NCI-H146 treated with DMSO at 0.1 percent for 48 hours (cell line): Measurements from ENCODE around the gene FBLN7.

Experiments
- DNase-seq: peaks from one replicate; lab custom pipeline; 2025; ENCODE audit not compliant: unreplicated experiment; lab: John Stamatoyannopoulos, UW

The FBLN7 gene

DNA sequence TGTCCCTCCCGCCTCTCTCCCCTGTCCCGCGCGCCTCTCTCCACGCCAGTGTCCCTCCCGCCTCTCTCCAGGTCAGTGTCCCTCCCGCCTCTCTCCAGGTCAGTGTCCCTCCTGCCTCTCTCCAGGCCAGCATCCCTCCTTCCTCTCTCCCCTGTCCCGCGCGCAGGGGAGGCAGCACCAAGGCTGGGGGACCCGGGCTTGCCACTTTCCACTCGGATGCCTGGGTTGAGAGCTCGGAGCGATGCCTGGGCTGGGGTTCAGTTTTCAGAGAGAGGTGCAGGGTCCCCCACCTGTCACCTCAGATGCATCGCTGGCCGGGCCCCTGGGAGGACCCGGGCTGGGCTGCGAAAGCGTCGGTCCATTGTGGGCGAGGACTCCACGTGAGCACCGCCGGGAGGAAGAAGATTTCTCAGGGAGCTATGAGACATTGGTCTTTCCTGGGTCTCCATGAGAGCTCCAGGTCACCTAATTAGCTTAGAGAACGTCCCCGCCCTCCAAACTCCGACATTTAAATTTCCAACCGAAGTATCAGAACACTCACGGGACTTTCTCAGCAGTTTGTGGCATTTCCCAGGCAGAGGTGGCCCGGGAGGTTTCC, 2.1 kb downstream of the FBLN7 start:
- no peak for DNase-seq

DNA sequence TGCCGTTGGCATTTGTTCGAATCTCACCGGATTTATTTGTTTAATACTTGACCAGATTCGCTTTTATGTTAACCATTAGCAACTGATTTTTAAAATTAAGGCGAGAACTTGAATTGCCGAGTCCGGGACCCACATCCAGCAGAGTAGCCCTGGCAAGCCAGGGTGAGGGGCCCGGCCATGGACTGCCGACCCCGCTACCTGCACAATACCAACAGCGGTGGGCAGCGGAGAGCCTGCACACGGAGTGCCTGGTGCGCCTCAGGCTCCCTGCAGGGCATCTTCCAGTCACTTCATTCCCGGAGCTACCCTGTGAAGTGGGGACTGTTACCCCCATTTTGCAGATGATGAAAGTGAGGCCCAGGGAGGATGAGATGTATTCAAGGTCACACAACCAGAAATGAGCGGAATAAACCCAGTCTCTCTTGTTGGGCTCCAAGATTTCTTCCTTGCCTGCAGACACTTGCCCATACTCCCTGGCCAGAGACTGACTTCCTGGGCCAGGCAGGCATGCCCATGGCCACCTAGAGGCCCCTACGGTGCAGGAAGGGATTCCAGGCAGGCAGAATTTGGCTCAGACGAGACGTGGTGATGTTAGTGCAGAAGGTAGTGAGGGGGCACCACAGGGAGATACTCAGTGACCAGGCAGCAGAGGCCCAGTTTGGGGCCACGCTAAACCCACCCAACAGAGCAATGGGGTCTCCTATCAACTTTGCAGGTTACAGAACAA, 2.9 kb downstream of the FBLN7 start:
- DNase-seq, result no peak

DNA sequence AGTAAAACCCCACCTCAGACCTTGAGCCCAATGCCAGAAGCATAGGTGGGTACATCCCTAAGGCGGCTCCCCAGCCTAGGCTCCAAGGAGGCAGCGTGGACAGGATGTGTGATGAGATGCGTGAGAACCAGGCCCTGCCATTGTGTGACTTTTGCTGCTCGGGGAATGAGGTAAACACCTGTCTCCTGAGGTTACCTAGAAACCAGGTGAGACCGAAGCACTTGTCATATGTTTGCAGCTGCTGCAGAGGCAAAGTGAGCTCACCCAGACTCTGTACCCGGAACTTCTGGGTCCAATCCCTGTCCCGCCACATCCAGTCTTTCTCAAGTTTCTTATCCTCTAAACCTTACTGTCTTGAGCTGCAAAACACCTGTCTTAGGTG, 3.4 kb downstream of the FBLN7 start:
- DNase-seq, result peak; percentile 58

DNA sequence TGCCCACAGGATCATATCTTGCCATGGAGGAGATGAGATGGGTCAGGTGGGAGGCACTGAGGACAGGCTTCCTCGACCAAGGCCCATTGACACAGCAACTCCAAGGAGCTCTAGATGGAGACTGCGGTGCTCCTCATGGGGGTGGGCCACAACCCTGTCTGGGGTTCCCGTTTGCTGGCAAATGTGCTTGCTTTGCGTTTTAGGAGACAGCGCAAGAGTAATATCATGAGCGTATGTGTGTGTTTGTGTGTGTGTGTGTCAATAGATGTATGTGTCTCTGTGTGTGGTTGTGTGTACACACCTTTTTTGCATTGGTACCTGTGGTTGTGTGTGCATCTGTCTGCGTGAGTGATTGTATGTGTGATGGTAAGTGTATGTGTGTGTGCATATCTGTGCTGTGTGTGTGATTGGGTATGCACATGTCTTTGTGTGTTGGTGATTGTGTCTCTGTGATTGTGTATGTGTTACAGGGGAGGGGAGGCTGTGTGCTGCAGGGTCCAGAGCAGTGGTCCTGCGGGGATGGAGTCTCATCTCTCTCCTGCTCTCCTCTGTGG, 4.4 kb downstream of the FBLN7 start:
- DNase-seq, result no peak

DNA sequence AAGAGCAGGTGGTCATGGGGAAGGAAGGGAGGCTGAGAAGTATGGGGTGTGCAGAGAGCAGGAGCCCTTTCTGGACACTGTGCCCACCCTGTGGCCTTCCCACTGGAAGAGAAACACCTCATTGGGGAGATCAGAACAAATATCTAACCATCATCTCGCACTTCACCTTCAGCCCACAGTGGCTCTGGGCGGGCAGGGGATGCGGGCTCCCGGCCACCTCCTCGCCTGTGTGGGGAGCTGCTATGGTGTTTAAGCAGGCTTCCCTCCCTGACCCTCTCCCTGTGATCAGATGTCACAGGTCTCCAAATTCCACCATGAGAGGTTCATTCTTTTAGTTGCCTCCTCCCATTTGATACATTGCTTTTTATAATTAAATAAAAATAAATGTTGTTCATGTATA, 5.0 kb downstream of the FBLN7 start:
- no peak for DNase-seq

DNA sequence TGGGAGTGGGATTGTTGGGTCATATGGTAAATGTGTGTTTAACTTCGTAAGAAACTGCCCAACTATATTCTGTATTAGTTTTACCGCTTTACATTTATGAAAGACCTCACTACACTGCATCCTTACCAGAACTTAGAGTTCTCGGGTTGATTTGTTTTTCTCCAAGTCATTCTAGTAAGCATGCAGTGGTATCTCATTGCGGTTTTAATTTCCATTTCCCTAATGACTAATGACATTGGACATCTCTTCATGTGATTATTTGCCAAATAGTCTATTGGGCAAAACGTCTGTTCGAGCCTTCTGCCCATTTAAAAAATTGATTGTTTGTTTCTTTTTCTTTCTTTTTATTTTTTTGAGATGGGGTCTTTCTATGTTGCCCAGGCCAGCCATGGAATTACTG, 6.8 kb downstream of the FBLN7 start:
- DNase-seq, result no peak

DNA sequence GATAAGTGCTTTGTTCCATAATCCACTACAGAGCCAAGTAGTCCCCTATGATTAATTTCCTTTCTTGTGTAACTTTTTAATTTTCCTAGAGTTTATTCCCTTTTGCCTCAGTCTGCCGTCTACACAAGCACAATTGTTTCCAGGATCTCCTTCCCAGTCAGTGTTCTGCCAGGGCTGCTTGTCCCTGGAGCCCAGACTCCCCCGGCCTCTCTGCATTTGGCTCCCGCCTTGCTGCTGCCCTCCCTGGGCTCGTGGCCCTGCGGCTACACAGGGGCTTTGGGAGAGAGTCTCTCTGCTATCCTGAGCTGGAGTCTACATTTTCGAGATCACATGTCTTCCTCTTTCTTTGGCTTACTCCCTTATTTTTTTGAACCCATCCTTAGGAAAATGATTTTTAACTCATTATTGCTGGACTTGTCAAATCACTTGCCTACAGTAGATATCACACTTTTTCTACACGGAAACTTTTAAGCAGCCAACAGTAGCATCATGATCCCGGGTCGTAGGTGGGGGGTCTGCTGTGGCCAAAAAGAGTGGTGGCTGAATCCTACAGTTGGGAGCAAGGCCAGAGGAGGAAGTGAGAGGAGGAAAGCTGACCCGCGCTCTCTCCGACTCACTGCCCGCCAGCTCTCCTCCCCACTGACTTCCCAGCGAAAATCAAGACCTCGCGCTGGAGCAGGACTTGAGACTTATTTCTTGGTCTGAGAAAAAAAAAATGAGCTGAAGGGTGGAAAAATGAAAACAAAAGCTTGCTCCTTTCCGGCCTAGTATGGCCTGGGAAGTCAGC, 9.4 kb downstream of the FBLN7 start:
- DNase-seq, result no peak

DNA sequence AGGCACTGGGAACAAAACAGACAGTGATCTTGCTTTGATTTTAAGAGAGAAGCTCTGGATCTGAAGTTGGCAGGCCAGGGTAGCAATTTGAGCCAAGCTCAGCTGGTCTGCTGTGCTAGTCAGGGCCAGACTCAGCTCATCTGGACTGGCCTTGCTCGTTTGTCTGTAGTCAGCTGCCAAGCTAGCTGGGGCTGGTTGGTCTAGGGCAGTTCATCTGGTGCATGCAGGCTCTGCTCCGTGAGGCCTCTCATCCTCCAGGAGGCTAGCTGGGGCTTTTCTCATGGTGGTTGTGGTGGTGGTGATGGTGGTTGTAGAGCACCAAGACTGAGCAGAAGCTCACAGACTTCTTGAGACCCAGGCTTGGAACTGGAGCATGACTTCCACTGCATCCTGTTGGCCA, 10.3 kb downstream of the FBLN7 start:
- no peak for DNase-seq

DNA sequence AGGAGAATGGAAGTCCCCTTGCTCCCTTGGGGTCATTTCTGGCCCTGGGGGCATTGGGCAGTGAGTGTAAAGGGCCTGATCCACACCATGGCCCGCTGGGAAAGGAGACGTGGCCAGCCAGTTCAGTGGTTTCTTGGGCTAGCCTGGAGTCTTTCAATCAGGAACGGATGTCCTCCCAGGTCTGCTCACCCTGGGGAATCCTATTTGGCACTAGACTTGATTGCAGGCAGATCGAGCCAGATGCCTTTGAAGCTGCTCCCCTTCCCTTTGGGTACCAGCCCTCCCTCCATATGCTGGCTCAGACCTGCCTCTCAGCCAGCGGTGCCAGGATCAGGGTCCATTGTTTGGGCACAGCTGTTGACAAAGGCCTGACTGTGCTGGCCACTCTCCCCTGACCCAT, 11.0 kb downstream of the FBLN7 start:
- no peak for DNase-seq

DNA sequence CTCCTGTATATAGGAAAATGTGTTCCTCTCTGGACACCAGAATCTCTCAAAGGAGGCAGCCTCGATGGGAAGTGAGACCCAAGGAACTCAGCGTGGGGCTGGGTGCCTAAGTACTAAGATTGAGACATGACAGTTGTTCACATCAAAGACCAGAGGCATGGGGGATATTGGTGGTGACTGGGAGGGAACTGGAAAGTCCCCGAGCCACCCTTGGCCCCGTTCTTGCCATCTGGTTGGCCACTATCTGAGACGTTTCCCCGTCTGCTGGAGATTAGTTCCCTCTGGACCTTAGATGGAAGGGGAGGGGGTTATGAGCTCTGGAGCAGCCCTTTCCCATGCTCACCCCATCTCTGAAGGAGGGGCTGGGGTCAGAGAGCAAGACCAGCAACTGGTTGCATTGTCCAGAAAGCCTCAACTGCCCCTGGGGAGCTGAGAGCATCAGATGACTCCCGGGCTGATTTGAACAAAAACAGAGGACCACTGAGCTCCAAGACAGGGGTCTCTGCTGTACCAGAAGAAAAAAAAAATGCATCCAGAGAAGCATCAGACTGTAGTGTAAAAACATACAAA, 11.8 kb downstream of the FBLN7 start:
- DNase-seq, result no peak

DNA sequence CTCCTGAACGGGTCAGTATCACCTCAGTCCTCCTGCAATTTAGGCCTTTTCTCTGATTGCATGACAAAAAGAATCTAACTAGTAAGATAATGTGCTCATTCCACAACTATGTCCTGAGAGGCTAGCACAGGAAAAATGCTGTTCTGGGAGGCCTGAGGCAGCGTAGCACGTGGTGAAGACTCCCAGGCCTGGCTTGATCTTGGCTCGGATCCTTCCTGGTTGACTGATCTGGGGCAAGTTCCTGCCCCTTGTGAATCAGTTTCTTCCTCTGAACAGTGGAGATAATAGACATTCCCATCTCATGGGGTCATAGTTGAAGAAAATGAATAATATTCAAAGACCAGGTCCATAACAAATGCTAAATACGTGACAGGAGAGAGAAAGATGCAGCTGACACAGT, 12.3 kb downstream of the FBLN7 start:
- DNase-seq, result no peak

DNA sequence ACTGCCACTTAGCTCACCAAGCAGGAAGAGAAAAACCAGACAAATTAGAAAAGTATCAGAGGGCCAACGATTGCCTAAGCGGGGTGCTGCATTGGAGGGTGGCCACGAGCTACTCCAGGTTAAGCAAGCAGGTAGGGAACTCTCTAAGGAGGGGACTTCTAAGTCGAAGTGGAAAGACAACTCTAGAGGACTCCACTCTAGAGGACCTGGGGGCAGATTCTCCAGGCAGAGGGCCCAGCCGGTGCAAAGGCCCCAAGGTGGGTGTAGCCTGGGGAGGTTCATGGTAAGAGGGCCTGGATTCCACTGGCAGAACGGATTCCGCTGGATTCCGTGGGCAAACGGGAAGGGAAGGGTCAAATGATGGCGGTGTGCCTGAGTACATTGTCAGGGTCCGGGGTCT, 12.7 kb downstream of the FBLN7 start:
- no peak for DNase-seq

DNA sequence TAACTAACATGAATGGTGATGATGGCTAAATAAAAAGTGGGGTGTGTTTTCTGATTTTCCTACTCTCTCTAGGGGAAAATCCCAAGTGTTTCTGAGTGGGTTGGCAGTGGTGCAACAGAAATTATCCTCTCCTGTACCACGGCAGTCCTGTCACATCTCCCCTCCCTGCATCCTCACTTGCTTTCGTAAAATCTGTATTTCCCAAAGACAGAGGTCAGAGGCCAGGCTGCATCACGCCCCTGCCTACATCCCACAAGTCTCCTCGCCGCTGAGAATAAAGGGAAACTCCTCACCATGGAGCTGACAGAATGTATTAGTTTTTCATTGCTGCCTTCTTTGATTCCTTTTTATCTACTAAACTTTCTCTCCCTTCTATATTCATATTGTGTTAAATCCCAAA, 13.1 kb downstream of the FBLN7 start:
- no peak for DNase-seq

DNA sequence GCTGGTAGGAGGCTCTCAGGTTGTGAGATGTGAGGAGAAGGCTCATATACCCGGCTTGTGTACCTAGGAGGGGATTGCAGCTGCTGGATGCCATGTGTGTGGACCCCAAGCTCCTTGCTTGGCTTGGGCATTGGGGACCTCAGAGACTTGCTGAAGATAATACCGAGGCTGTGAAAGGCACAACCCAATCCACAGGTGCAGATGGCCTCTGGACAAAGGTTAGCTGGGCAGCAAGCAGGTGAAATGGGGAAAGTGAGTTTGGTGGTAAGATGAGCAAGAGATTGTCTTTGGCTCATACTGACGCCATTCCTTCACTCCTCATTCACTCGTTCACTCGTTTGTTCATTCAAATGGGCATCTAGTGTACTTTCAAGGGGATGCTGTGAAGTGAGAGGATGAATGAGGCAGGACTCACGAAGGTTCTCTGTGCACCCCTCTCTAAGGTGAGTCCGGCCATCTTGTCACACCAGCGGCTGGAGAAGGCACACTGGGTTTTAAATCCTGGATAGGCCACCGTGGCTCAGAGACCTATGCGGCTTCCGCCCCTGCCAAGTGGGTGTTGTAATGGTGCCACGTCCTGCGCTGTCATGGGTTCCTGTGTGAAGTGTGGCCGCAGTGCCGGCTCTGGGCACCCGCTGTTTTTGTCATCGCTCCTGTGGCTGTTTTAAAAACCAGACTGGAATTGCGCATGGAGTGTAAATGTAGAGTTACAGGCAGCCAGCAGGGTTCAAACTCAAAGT, 13.7 kb downstream of the FBLN7 start:
- no peak for DNase-seq

DNA sequence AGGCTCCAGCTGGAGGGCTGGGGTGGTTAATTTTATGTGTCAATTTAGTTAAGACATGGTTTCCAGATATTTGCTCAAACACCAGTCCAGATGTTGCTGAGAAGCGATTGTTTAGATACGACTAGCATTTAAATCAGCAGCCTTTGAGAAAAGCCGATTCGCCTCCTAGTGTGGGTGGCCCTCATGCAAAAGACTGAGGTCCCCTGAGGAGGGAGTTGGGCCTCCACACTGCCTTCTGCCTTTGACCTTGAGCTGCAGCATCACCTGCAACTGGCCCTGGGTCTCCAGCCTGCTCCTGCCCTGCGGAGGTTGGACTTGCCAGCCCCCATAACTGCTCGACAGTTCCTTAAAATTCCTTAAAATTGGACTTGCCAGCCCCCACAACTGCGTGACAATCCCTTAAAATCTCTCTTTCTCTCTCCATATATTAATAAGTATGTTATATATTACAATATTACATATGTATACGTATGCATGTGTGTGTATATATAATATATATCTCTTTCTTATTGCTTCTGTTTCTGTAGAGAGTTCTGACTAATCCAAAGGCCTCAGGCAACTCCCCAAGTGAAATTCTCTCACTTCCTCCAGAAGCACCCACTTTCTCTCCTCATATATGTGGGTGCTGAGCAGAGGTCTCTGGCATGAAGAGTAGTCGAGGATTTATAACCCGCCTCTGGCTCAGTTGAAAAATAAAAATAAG, 14.4 kb downstream of the FBLN7 start:
- no peak for DNase-seq

DNA sequence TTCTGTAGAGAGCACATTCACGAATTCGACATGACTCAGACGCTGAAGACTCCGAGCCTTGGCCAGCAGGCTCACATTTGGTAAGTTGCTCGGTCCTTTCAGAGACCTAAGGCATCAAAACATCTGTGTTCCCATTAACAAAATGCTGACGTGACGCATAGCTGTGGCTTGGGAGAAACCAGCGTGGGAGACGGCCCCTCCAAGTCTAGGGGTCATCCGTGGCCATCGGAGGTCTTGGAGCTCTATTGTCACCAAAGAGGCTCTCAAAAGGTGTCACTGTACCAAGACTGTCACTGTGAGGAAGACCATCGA, 14.9 kb downstream of the FBLN7 start:
- no peak for DNase-seq

DNA sequence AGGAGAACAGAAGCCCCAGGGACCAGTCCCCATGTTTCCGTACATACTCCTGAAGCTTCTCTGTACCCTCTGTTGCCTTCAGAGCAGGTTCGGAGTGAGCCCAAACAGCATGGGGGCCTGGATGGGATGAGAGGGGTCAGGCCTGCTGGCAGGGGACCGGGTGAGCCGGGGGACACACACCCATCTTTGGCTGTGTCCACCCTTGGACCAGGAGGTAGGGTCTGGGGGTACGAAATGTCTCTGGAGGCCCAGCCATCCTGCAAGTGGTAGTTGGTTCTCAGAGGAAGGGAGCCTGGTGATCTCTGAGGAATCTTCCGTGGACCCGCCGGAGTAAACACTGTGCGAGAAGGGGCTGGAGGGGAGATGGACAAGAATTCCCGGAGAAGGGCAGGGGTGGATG, 15.3 kb downstream of the FBLN7 start:
- DNase-seq, result no peak

DNA sequence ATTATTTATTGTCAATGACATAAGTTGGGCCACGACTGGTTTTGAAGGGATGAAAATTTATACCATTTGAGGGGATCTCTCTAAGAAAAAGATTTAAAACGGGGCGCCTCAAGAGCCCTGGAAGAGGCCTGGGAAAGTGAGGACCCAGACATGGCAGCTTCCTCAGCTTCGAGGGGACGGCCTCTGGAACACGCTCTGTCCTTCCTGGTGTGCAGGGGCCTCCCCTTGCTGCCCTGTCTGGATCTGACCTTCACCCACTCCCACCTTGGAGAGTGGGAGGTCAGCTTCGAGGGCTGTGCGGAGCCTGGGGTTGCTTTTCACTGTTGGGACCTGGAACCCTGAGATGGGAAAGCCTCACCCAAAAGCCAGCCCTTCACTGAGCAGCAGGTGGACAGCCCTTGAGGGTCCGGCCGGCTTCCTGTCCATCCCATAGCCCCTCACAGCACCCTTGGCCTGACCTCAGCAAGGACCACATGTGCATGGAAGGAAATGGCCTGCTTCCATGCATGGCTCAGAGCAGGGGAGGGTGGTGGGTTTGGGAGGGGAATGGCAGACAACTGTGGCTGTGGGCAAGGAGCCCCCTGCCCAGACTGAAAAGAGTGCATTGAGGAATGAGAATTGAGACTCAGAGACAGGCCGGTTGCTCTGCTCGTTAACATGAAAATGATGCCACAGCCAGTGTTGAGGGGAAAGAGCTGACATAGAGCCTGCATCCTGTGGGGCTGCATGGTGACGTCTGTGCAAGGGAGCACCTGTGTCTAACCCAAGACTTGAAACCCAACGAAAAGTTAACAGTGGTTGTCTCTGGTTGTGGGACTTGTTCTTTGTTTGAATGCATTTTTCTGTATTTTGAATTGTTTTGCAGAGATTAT, 16.3 kb downstream of the FBLN7 start:
- DNase-seq, result no peak

DNA sequence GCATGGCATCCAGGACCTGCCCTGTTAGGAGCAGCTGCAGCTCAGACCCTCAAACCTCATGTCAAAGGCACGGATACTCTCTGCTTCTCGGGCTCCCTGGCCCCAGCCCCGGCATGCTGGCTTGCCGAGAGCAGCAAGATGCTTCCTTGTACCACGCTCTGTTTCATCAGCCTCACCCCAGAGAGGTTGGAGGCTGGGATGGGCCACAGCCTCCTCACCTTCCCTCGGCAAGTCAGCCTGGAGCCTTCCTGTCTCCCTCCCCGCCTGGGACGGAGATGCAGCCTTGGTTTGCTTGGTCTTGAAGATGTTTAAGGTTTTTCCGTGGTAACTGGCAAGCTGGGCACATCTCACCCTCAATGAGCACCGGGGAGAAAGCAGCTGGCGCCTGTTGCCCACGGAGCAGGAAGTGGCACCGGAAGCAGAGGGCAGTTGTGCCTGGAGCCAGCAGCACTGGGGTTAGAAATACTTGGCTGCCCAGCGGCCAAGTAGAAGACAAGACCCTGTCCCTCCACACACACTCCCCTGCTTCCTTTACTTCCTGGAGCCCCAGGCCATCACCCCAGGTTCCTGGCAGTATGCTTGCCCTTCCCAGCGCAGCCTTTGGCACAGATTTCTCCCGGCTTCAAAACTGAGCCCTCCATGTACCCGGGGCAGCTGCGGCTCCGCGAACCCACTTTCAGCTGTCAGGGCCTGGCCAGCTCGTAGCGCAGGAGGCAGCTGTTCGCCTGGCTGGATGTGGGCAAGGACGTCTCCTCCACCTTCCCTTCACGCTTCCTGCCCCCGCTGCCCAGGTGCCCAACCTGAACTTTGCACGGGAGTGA, 17.4 kb downstream of the FBLN7 start:
- no peak for DNase-seq
